ENCODE measurements around the gene MXRA8. TPM values are rescaled to one million over a fixed set of nuclear protein-coding genes. Genes with fewer than 3 reads are reported as not detected.

Gene MXRA8
- total and polyA plus RNA-seq, 8 donors, result 1.6 to 35.8 (median 11.7) TPM

GRCh38 chr1:1324084-1324523 is 34.3 kb downstream of the MXRA8 start:
- FAIRE-seq (no peak), DNase-seq (no peak), ATAC-seq (peak in 2 of 4 donors; percentile 2 to 18)
- Histone ChIP-seq H3K9me3 (no peaks in the 10 kb centered on the region), H3K36me3 (no peaks in the 10 kb centered on the region), H3K4me3 (peak overlapping the region; percentile 93 to 99 (median 97)), H3K27ac (peak overlapping the region; percentile 23 to 90 (median 55)), H3K4me1 (peaks cover 6 to 19% (median 18%) of the 10 kb centered on the region in 3 donors), H3K27me3 (no peaks in the 10 kb centered on the region)
- WGBS, 2 donors, result 0 to 1% methylated on average over 19 to 40 of the region's 41 CpGs
- intact Hi-C loops (cut with DNase I), result no loop called here
- no peak for TF ChIP-seq CTCF (IDR thresholded peaks at IDR 0.05)

GRCh38 chr1:1322952-1323351 is 35.4 kb downstream of the MXRA8 start:
- no peak for ATAC-seq
- peaks cover 13 to 27% (median 19%) of the 10 kb centered on the region in 3 donors for H3K4me1 ChIP-seq
- 73% methylated on average over 10 of the region's 10 CpGs for WGBS, 2 donors
- H3K4me3 ChIP-seq, result peak overlapping the region in 1 of 4 donors; percentile 5
- DNase-seq, result no peak
- no peaks in the 10 kb centered on the region for H3K27me3 ChIP-seq
- no peaks in the 10 kb centered on the region for H3K9me3 ChIP-seq
- no peaks in the 10 kb centered on the region for H3K36me3 ChIP-seq
- TF ChIP-seq CTCF (IDR thresholded peaks at IDR 0.05), result no peak
- intact Hi-C loops (cut with DNase I), result no loop called here
- H3K27ac ChIP-seq, result no peak overlapping the region
- no peak for FAIRE-seq

- Histone ChIP-seq H3K4me1 (peaks cover 17 to 30% (median 19%) of the 10 kb centered on the region in 3 donors), H3K9me3 (no peaks in the 10 kb centered on the region), H3K27ac (no peak overlapping the region), H3K27me3 (no peaks in the 10 kb centered on the region), H3K4me3 (no peak overlapping the region), H3K36me3 (peaks cover 0 to 3% (median 0%) of the 10 kb centered on the region in 3 donors)
- WGBS, 2 donors, result 64 to 66% methylated on average over 10 of the region's 14 CpGs
- no peak for TF ChIP-seq CTCF (IDR thresholded peaks at IDR 0.05)
- DNase-seq, result no peak
- ATAC-seq, result no peak
- intact Hi-C loops (cut with DNase I), result no loop called here
- FAIRE-seq, result no peak
These were observed 35.9 kb downstream of the MXRA8 start for GRCh38 chr1:1322418-1322817.

GRCh38 chr1:1321477-1321876 is 36.9 kb downstream of the MXRA8 start:
- no peaks in the 10 kb centered on the region for H3K9me3 ChIP-seq
- no peak for TF ChIP-seq CTCF (IDR thresholded peaks at IDR 0.05)
- intact Hi-C loops (cut with DNase I), result no loop called here
- no peak overlapping the region for H3K4me3 ChIP-seq
- peaks cover 0 to 3% (median 0%) of the 10 kb centered on the region in 3 donors for H3K36me3 ChIP-seq
- 88 to 91% methylated on average over 8 of the region's 8 CpGs for WGBS, 2 donors
- no peaks in the 10 kb centered on the region for H3K27me3 ChIP-seq
- DNase-seq, result no peak
- H3K27ac ChIP-seq, result no peak overlapping the region
- no peak for ATAC-seq
- FAIRE-seq, result no peak
- peaks cover 17 to 30% (median 17%) of the 10 kb centered on the region in 3 donors for H3K4me1 ChIP-seq

- no peak for ATAC-seq
- DNase-seq, result no peak
- intact Hi-C loops (cut with DNase I), result no loop called here
- peaks cover 0 to 3% (median 0%) of the 10 kb centered on the region in 3 donors for H3K36me3 ChIP-seq
- no peak overlapping the region for H3K4me3 ChIP-seq
- H3K27me3 ChIP-seq, result no peaks in the 10 kb centered on the region
- no peak for TF ChIP-seq CTCF (IDR thresholded peaks at IDR 0.05)
- H3K4me1 ChIP-seq, result peaks cover 11 to 25% (median 15%) of the 10 kb centered on the region in 3 donors
- WGBS, 2 donors, result 78 to 82% methylated on average over 21 to 23 of the region's 23 CpGs
- no peak for FAIRE-seq
- no peaks in the 10 kb centered on the region for H3K9me3 ChIP-seq
- H3K27ac ChIP-seq, result no peak overlapping the region
These were observed 37.5 kb downstream of the MXRA8 start for GRCh38 chr1:1320666-1321448.
